PC-3 (cell line): ENCODE measurements around the gene SPDEF.

ENCODE experiments used
- EZH2 ChIP-seq: fragments of 300-600 bp; sonication (generic); IDR thresholded peaks from one replicate; pipeline ENCODE4 v1.6.1; 2017; ENCODE audit warnings: antibody characterized with exemption, mild to moderate bottlenecking, low read length; ENCODE audit not compliant: unreplicated experiment
- EZH2phosphoT487 ChIP-seq: fragments of 300-600 bp; sonication (generic); IDR thresholded peaks from 2 replicates; pipeline ENCODE4 v1.6.1; 2018; ENCODE audit warnings: mild to moderate bottlenecking, antibody characterized with exemption, low read length, borderline replicate concordance
- TF ChIP-seq, protein P1 (sequence below): fragments of 300-600 bp; sonication (generic); conservative IDR thresholded peaks from 2 replicates; pipeline ENCODE4 v1.5.1; 2017; ENCODE audit warnings: antibody characterized with exemption, low read depth, mild to moderate bottlenecking, low read length

GRCh38 chr6:34570066-34570833 lies 14.1 kb upstream of the SPDEF start:
- TF ChIP-seq, protein P1, sequence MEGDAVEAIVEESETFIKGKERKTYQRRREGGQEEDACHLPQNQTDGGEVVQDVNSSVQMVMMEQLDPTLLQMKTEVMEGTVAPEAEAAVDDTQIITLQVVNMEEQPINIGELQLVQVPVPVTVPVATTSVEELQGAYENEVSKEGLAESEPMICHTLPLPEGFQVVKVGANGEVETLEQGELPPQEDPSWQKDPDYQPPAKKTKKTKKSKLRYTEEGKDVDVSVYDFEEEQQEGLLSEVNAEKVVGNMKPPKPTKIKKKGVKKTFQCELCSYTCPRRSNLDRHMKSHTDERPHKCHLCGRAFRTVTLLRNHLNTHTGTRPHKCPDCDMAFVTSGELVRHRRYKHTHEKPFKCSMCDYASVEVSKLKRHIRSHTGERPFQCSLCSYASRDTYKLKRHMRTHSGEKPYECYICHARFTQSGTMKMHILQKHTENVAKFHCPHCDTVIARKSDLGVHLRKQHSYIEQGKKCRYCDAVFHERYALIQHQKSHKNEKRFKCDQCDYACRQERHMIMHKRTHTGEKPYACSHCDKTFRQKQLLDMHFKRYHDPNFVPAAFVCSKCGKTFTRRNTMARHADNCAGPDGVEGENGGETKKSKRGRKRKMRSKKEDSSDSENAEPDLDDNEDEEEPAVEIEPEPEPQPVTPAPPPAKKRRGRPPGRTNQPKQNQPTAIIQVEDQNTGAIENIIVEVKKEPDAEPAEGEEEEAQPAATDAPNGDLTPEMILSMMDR, result no peak
- TF ChIP-seq EZH2 (no peak), EZH2phosphoT487 (no peak)
